H7 (cell line): Measurements from ENCODE around the gene ASS1. TPM values are rescaled to one million over a fixed set of nuclear protein-coding genes. Genes with fewer than 3 reads are reported as not detected.

ENCODE experiments used
- DNase-seq: peaks from one replicate; pipeline ENCODE4 v3.0.0; 2012
- H3K27me3 ChIP-seq: 2 replicates; pipeline ENCODE4 v1.6.0; 2011; ENCODE audit warnings: mild to moderate bottlenecking, low read length; ENCODE audit not compliant: control insufficient read depth, insufficient read depth
- H3K36me3 ChIP-seq: replicated peaks from 2 replicates; pipeline ENCODE4 v1.5.1; 2011; ENCODE audit warnings: low read length; ENCODE audit not compliant: control insufficient read depth, insufficient read depth
- H3K4me3 ChIP-seq: 2 replicates; pipeline ENCODE4 v1.5.1; 2011; ENCODE audit warnings: low read depth, mild to moderate bottlenecking, control low read depth, low read length, moderate library complexity; ENCODE audit not compliant: insufficient read depth
- total RNA-seq: library from RNA; depleted of rRNA; stranded (reverse); fragments of >200 nt; shearing (Covaris generic); gene quantifications from 2 replicates; pipeline ENCODE4 v1.2.3, GENCODE V29; 2014

The ASS1 gene
- total RNA-seq, 1 experiment from 2014 or later, result 77.0 TPM

DNA sequence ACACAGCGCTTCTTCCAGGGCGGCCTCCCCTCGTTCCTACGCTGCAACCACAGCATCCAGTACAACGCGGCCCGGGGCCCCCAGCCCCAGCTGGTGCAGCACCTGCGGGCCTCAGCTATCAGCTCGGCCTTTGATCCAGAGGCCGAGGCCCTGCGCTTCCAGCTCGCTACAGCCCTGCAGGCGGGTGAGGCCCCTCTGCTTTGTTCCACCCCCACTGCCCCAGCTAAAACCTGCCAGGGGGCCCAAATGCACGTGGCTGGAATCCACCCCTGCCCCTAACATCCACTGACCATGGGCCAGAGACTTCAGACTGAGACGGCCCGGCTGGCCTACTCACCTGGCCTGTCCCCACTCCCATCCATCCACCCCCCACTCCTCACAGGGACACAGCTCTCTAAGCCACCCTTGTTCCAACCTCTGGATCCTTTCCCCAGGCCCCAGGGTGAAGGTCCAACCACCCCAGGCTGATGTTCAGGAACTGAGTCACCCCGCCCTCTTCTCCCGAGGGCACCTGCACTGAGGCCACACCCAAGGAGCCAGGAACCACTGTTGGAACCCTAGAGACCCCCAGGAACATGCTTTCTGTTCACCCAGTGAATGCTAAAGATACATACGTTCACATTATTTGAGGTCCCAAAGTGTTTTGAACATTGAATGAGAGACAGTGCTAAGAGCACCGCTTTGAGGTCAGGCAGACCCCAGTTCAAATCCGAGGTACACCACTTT is 18.9 kb upstream of the ASS1 start:
- no peaks in the 10 kb centered on the region for H3K36me3 ChIP-seq
- no peak overlapping the region for H3K4me3 ChIP-seq
- DNase-seq, result no peak
- H3K27me3 ChIP-seq, result no peaks in the 10 kb centered on the region

GRCh38 chr9:130426467-130426773 is 18.3 kb upstream of the ASS1 start:
- DNase-seq, result no peak
- Histone ChIP-seq H3K36me3 (no peaks in the 10 kb centered on the region), H3K27me3 (no peaks in the 10 kb centered on the region), H3K4me3 (no peak overlapping the region)

GRCh38 chr9:130426883-130427282 is 17.9 kb upstream of the ASS1 start:
- Histone ChIP-seq H3K27me3 (peaks cover under 1% of the 10 kb centered on the region; the same call in 1 of the 2 replicates), H3K4me3 (no peak overlapping the region), H3K36me3 (no peaks in the 10 kb centered on the region)
- DNase-seq, result no peak

GRCh38 chr9:130427326-130427725 is 17.4 kb upstream of the ASS1 start:
- DNase-seq, result no peak
- Histone ChIP-seq H3K27me3 (peaks cover 3% of the 10 kb centered on the region), H3K4me3 (no peak overlapping the region), H3K36me3 (no peaks in the 10 kb centered on the region)

DNA sequence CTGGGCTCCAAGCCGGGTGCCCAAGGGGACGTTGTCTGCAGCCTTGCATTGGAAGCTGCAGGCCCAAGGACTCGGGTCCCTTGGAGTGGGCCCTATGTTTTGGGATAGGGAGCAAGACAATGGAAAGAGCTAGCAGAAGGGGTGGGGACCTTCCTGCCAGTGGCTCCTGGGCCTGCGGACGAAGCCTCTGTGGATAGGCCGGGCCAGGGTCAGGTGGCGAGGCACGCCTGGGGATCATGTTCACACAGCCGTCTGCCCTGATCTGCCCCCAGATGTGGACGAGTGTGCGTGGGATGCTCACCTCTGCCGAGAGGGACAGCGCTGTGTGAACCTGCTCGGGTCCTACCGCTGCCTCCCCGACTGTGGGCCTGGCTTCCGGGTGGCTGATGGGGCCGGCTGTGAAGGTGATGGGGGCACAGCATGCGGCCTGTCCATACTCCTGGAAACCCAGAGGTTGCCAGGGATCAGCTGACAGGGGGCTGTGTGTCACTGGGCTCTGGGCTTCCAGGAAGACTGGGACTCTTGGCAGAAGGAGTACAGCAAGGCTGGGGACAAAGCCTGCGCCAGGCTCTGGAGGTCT is 16.6 kb upstream of the ASS1 start:
- peak; percentile 65 for DNase-seq
- no peak overlapping the region for H3K4me3 ChIP-seq
- H3K36me3 ChIP-seq, result no peaks in the 10 kb centered on the region
- peaks cover 11% of the 10 kb centered on the region for H3K27me3 ChIP-seq

DNA sequence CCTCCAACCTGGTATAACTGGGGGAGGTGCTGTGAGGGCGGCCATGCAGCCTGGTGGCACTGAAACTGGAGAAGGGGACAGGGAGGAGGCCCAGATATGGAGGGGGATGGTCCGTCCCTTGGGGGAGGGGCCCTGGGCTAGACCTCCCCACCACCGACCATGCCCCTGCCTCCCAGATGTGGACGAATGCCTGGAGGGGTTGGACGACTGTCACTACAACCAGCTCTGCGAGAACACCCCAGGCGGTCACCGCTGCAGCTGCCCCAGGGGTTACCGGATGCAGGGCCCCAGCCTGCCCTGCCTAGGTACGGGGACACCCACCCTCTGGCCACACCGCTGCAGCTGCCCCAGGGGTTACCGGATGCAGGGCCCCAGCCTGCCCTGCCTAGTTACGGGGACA is 15.4 kb upstream of the ASS1 start:
- H3K4me3 ChIP-seq, result no peak overlapping the region
- DNase-seq, result no peak

GRCh38 chr9:130429831-130430230 is 14.9 kb upstream of the ASS1 start:
- DNase-seq, result peak; percentile 61

More for the DNA sequence above, 15.4 kb upstream of the ASS1 start:
- Histone ChIP-seq H3K36me3 (no peaks in the 10 kb centered on the region), H3K27me3 (peaks cover 22% of the 10 kb centered on the region)

DNA sequence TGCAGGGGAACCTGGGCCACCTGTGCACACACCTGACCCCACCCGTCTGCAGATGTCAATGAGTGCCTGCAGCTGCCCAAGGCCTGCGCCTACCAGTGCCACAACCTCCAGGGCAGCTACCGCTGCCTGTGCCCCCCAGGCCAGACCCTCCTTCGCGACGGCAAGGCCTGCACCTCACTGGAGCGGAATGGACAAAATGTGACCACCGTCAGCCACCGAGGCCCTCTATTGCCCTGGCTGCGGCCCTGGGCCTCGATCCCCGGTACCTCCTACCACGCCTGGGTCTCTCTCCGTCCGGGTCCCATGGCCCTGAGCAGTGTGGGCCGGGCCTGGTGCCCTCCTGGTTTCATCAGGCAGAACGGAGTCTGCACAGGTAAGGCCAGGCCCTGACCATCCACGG is 14.5 kb upstream of the ASS1 start:
- no peak for DNase-seq
- no peaks in the 10 kb centered on the region for H3K36me3 ChIP-seq
- no peak overlapping the region for H3K4me3 ChIP-seq
- peaks cover 22% of the 10 kb centered on the region for H3K27me3 ChIP-seq

More at GRCh38 chr9:130429831-130430230, 14.9 kb upstream of the ASS1 start:
- Histone ChIP-seq H3K27me3 (peaks cover 22% of the 10 kb centered on the region), H3K36me3 (no peaks in the 10 kb centered on the region), H3K4me3 (no peak overlapping the region)

- Histone ChIP-seq H3K36me3 (no peaks in the 10 kb centered on the region), H3K4me3 (no peak overlapping the region), H3K27me3 (peaks cover 22% of the 10 kb centered on the region)
- peak; percentile 59 for DNase-seq
These were observed 13.8 kb upstream of the ASS1 start for GRCh38 chr9:130430734-130431535.

DNA sequence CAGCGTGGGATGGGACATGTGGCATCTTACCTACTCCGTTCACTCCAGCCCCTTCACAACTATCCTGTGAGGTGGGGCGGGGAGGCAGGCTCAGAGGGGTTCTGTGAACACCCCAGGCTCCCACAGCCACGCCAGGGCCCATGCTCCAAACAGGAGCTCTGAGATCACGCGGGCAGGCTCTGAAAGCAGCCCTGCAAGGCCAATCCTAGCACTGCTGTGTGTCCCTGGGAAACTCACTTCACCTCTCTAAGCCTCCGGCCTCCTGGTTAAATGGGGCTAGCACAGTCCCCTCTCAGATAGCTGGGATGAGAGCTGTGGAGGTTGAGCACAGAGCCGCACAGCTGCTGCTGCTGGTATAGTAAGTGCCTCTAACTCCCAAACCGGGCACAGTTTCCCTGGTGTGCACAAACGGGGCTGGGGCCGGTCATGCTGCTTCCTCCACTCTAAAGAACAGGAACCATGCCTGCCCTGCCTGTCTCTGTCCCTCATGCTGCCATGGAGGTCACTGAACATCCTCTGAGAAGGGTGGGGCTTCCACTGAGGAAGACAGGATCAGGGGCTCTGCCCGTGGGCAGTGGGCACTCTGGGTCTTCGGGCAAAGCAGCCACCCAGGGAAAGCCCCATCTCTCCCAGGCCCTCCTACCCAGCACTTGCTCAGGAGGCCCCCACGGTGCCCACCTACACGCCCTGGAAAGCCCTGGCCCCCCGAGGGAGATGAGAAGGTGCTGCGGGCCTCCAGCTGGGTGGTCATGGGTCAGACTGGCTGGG is 13.0 kb upstream of the ASS1 start:
- Histone ChIP-seq H3K36me3 (no peaks in the 10 kb centered on the region), H3K27me3 (peaks cover 22% of the 10 kb centered on the region), H3K4me3 (no peak overlapping the region)
- DNase-seq, result peak; percentile 52

GRCh38 chr9:130432362-130432761 is 12.4 kb upstream of the ASS1 start:
- Histone ChIP-seq H3K4me3 (no peak overlapping the region), H3K36me3 (no peaks in the 10 kb centered on the region), H3K27me3 (peaks cover 22% of the 10 kb centered on the region)
- peak; percentile 63 for DNase-seq

GRCh38 chr9:130432796-130433167 is 12.0 kb upstream of the ASS1 start:
- Histone ChIP-seq H3K4me3 (peak overlapping the region; percentile 53), H3K36me3 (no peaks in the 10 kb centered on the region), H3K27me3 (peaks cover 22% of the 10 kb centered on the region)
- peak; percentile 83 for DNase-seq

DNA sequence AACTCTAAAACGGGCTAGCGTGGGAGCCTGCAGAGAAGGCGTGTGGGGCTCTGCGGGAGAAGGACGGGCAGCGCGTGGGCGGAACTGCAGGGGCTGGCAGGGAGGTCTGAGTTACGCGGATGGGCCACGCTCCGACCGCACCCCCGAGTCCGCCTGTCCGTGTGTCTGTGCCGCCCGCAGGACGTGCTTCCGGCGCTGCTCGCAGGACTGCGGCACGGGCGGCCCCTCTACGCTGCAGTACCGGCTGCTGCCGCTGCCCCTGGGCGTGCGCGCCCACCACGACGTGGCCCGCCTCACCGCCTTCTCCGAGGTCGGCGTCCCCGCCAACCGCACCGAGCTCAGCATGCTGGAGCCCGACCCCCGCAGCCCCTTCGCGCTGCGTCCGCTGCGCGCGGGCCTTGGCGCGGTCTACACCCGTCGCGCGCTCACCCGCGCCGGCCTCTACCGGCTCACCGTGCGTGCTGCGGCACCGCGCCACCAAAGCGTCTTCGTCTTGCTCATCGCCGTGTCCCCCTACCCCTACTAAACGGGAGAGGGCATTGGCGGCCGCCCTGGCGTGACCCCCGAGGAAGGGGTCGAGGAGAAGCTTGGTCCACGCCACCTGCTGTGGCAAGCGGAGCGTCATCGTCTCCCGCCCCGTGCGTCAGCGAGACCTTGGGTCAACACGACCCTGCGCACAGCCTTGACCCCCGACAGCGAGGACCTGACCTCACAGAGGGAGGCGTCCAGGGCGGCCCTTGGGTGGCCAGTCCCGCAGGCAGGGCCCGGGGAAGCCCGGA is 11.4 kb upstream of the ASS1 start:
- Histone ChIP-seq H3K27me3 (peaks cover 22% of the 10 kb centered on the region), H3K36me3 (no peaks in the 10 kb centered on the region)
- peak; percentile 97 for DNase-seq

GRCh38 chr9:130433947-130434262 is 10.9 kb upstream of the ASS1 start:
- peaks cover 22% of the 10 kb centered on the region for H3K27me3 ChIP-seq
- DNase-seq, result no peak
- no peaks in the 10 kb centered on the region for H3K36me3 ChIP-seq
- peak overlapping the region; percentile 53; the same call in 1 of the 2 replicates for H3K4me3 ChIP-seq

More for the DNA sequence above, 11.4 kb upstream of the ASS1 start:
- peak overlapping the region; percentile 53 for H3K4me3 ChIP-seq
